GM23248 (cell line): ENCODE data around the gene CDC45. TPM values are rescaled to one million over a fixed set of nuclear protein-coding genes. Genes with fewer than 3 reads are reported as not detected.

Source experiments
- DNase-seq: peaks from one replicate; pipeline ENCODE4 v3.0.0-alpha.2; 2015
- H2AFZ ChIP-seq: fragments of 200-600 bp; sonication (generic); 2 replicates; pipeline ENCODE4 v1.6.1; 2016; ENCODE audit warnings: antibody characterized with exemption
- H3F3A ChIP-seq: fragments of 200-600 bp; sonication (generic); 2 replicates; pipeline ENCODE4 v1.6.1; 2016; ENCODE audit warnings: mild to moderate bottlenecking, antibody characterized with exemption, mixed run types; ENCODE audit not compliant: insufficient read depth
- H3K27ac ChIP-seq: fragments of 200-600 bp; sonication (generic); 2 replicates; pipeline ENCODE4 v1.5.1; 2016; ENCODE audit warnings: mild to moderate bottlenecking
- H3K27me3 ChIP-seq: fragments of 200-600 bp; sonication (generic); replicated peaks from 2 replicates; pipeline ENCODE4 v1.6.1; 2016; ENCODE audit warnings: mild to moderate bottlenecking; ENCODE audit not compliant: insufficient read depth
- H3K36me3 ChIP-seq: fragments of 200-600 bp; sonication (generic); 2 replicates; pipeline ENCODE4 v1.6.1; 2016; ENCODE audit warnings: low read depth, mild to moderate bottlenecking
- H3K4me1 ChIP-seq: fragments of 200-600 bp; sonication (generic); 2 replicates; pipeline ENCODE4 v1.6.1; 2016; ENCODE audit warnings: mild to moderate bottlenecking; ENCODE audit not compliant: insufficient read depth
- H3K4me2 ChIP-seq: fragments of 200-600 bp; sonication (generic); one replicate; pipeline ENCODE4 v1.6.1; 2016; ENCODE audit warnings: mild to moderate bottlenecking; ENCODE audit not compliant: unreplicated experiment
- H3K4me3 ChIP-seq: fragments of 200-600 bp; sonication (generic); 2 replicates; pipeline ENCODE4 v1.5.1; 2016; ENCODE audit warnings: mild to moderate bottlenecking
- H3K79me2 ChIP-seq: fragments of 200-600 bp; sonication (generic); 2 replicates; pipeline ENCODE4 v1.6.1; 2016; ENCODE audit warnings: mild to moderate bottlenecking; ENCODE audit not compliant: insufficient read depth
- H3K9ac ChIP-seq: fragments of 200-600 bp; sonication (generic); 2 replicates; pipeline ENCODE4 v1.6.1; 2016; ENCODE audit warnings: mild to moderate bottlenecking
- H3K9me2 ChIP-seq: fragments of 200-600 bp; sonication (generic); 2 replicates; pipeline ENCODE4 v1.6.1; 2016; ENCODE audit warnings: mixed run types, mild to moderate bottlenecking, moderate library complexity; ENCODE audit not compliant: insufficient read depth
- H3K9me3 ChIP-seq: fragments of 200-600 bp; sonication (generic); one replicate; pipeline ENCODE4 v1.6.1; 2017; ENCODE audit warnings: low read depth
- H4K20me1 ChIP-seq: fragments of 200-600 bp; sonication (generic); 2 replicates; pipeline ENCODE4 v1.6.0; 2016; ENCODE audit not compliant: insufficient read depth
- EZH2 ChIP-seq: fragments of 200-600 bp; sonication (generic); IDR thresholded peaks from 2 replicates; pipeline ENCODE4 v1.6.1; 2018; ENCODE audit warnings: antibody characterized with exemption, mild to moderate bottlenecking; ENCODE audit not compliant: insufficient read depth, poor library complexity, severe bottlenecking
- EZH2phosphoT487 ChIP-seq: fragments of 200-600 bp; sonication (generic); IDR thresholded peaks from 2 replicates; pipeline ENCODE4 v1.6.1; 2018; ENCODE audit warnings: antibody characterized with exemption, moderate library complexity, mild to moderate bottlenecking, low read depth; ENCODE audit not compliant: insufficient read depth
- WGBS, 2 experiments: methylation state at CpG; one replicate each; pipeline ENCODE4 v1.1.6; 2015 to 2017; ENCODE audit warnings: low lambda C conversion rate in 2 of 2, low coverage in 1 of 2; ENCODE audit errors: missing lambda C conversion rate in 2 of 2; 5-methylcytosine and 5-hydroxymethylcytosine counted together
- in situ Hi-C: fragments of 300-500 bp; cut with MboI; formaldehyde crosslinking; loops from 2 replicates; pipeline ENCODE4 v1.15.0; 2020
- polyA plus RNA-seq: library from polyadenylated mRNA; unstranded; fragments of >200 nt; fragmentation: Nextera tagmentation; extraction: Ambion mirVana; gene quantifications from 2 replicates; pipeline ENCODE4 v1.2.1, GENCODE V29; 2016
- total RNA-seq: library from RNA; depleted of rRNA; stranded (reverse); fragments of >200 nt; shearing (Covaris generic); gene quantifications from 2 replicates; pipeline ENCODE4 v1.2.3, GENCODE V29; 2014

CDC45 gene
- total and polyA plus RNA-seq, 2 experiments from 2014 or later: 9.5 to 10.1 TPM

GRCh38 chr22:19501897-19502447 lies 22.3 kb downstream of the CDC45 start:
- no peaks in the 10 kb centered on the region for H3F3A ChIP-seq
- H3K9ac ChIP-seq: no peak overlapping the region
- no peaks in the 10 kb centered on the region for H3K79me2 ChIP-seq
- H3K9me3 ChIP-seq: no peaks in the 10 kb centered on the region
- H3K4me1 ChIP-seq: peaks cover 3% of the 10 kb centered on the region; the same call in 1 of the 2 replicates
- no peak for DNase-seq
- H3K9me2 ChIP-seq: no peaks in the 10 kb centered on the region
- H3K4me2 ChIP-seq: no peak overlapping the region
- TF ChIP-seq EZH2phosphoT487 (no peak), EZH2 (no peak)
- H3K36me3 ChIP-seq: no peaks in the 10 kb centered on the region
- H4K20me1 ChIP-seq: no peaks in the 10 kb centered on the region
- H3K27me3 ChIP-seq: no peaks in the 10 kb centered on the region
- H3K4me3 ChIP-seq: no peak overlapping the region
- in situ Hi-C loops: no loop called here
- no peak overlapping the region for H2AFZ ChIP-seq
- no peak overlapping the region for H3K27ac ChIP-seq
- WGBS, 2 experiments: 97% methylated on average over 3 of the region's 3 CpGs

DNA sequence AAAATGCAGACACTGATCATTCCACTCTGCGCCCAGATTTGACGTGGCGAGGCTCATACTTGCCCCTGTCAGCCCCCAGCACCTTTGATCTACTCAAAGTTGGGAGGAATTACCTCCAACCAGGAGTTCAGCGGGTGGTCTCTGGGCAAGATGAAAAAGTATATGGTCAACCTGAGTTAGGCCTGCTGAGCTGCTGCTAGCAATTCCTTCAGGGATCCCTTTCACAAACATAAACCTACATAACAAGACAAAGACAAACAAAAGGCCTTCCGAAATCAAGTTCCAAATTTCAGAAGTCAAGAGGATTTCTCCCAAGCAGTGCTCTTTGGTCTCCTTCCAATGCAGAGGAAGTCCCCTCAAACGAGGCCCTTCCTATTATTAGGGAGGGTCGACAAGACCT lies 23.6 kb downstream of the CDC45 start:
- Histone ChIP-seq H3K4me1 (no peaks in the 10 kb centered on the region), H3K79me2 (no peaks in the 10 kb centered on the region), H3K9ac (no peak overlapping the region), H3K4me2 (no peak overlapping the region), H3F3A (no peaks in the 10 kb centered on the region), H3K9me3 (no peaks in the 10 kb centered on the region), H4K20me1 (no peaks in the 10 kb centered on the region), H3K9me2 (no peaks in the 10 kb centered on the region), H3K36me3 (no peaks in the 10 kb centered on the region), H3K27me3 (no peaks in the 10 kb centered on the region), H3K4me3 (no peak overlapping the region), H3K27ac (no peak overlapping the region), H2AFZ (no peak overlapping the region)
- TF ChIP-seq EZH2phosphoT487 (no peak), EZH2 (no peak)
- in situ Hi-C loops: no loop called here
- no peak for DNase-seq
- 84 to 88% methylated on average over 7 of the region's 7 CpGs for WGBS, 2 experiments

- H3K9me2 ChIP-seq: no peaks in the 10 kb centered on the region
- 97 to 99% methylated on average over 9 of the region's 9 CpGs for WGBS, 2 experiments
- H4K20me1 ChIP-seq: no peaks in the 10 kb centered on the region
- in situ Hi-C loops: no loop called here
- no peak overlapping the region for H3K27ac ChIP-seq
- no peaks in the 10 kb centered on the region for H3K4me1 ChIP-seq
- no peaks in the 10 kb centered on the region for H3F3A ChIP-seq
- TF ChIP-seq EZH2phosphoT487 (no peak), EZH2 (no peak)
- H3K9me3 ChIP-seq: no peaks in the 10 kb centered on the region
- no peaks in the 10 kb centered on the region for H3K27me3 ChIP-seq
- no peak for DNase-seq
- H3K36me3 ChIP-seq: no peaks in the 10 kb centered on the region
- H3K4me2 ChIP-seq: no peak overlapping the region
- H3K9ac ChIP-seq: no peak overlapping the region
- no peak overlapping the region for H2AFZ ChIP-seq
- H3K4me3 ChIP-seq: no peak overlapping the region
- H3K79me2 ChIP-seq: no peaks in the 10 kb centered on the region
Observed at GRCh38 chr22:19503869-19504268, 24.1 kb downstream of the CDC45 start.

DNA sequence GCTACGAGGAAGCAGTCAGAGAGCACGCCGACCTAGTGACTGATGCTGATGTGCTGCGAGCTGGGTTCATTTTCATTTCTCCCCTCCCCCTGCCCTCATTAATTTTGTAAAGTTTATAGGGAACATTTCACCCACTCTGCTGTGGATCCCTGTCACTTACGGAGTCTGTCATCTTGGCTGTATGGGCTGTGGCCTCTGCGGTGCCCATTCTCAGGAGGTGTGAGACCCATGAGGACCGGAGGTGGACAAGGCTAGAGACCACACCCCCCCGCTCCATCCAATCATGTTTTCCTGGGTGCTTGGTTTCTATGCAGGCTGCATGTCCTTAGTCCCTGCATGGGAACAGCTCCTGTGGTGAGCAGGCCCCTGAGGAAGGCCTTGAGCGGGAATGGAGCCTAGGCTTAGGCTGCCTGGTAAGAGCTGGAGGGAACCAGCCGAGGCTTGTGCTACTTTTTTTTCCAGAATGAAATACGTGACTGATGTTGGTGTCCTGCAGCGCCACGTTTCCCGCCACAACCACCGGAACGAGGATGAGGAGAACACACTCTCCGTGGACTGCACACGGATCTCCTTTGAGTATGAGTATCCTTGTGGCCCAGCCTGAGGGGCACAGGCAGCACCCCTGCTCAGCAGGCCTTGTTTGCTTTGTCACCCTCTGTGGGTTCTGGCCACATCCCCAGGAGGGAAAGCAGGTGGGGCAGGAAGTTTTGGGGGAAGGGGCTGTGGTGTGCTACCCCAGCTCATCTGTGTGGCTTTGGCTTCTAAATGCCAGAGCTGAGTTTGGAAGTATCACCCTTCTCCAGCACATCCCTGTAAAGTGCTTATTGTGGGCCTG lies 25.4 kb downstream of the CDC45 start:
- in situ Hi-C loops: no loop called here
- H4K20me1 ChIP-seq: no peaks in the 10 kb centered on the region

More for the DNA sequence above, 25.4 kb downstream of the CDC45 start:
- TF ChIP-seq EZH2 (no peak), EZH2phosphoT487 (no peak)
- Histone ChIP-seq H3F3A (no peaks in the 10 kb centered on the region), H3K9ac (no peak overlapping the region), H3K4me1 (no peaks in the 10 kb centered on the region), H3K4me2 (no peak overlapping the region), H3K4me3 (no peak overlapping the region), H3K27ac (no peak overlapping the region), H3K9me3 (no peaks in the 10 kb centered on the region), H2AFZ (no peak overlapping the region), H3K36me3 (no peaks in the 10 kb centered on the region), H3K27me3 (no peaks in the 10 kb centered on the region), H3K9me2 (no peaks in the 10 kb centered on the region), H3K79me2 (no peaks in the 10 kb centered on the region)
- WGBS, 2 experiments: 90 to 92% methylated on average over 18 of the region's 18 CpGs
- DNase-seq: no peak
